Right renal pelvis (tissue), 4 donors: Measurements from ENCODE around the gene PAX5. TPM values are rescaled to one million over a fixed set of nuclear protein-coding genes. Genes with fewer than 3 reads are reported as not detected.
"Not testable (repeated sequence)": the region's sequence is repeated elsewhere in the genome, so short reads cannot be mapped to it uniquely, and the experiment has no call there.

Experiments used
- DNase-seq, 4 donors: peaks; one replicate each; pipeline ENCODE4 v3.0.0-alpha.2; 2013; ENCODE audit warnings: low read depth in 4 of 4, low spot score in 3 of 4, missing footprints in 1 of 4
- polyA plus RNA-seq, 4 donors: library from polyadenylated mRNA; unstranded; fragments of 120-200 nt; gene quantifications; one replicate each; pipeline ENCODE4 v1.2.1, GENCODE V29; 2013; ENCODE audit not compliant: insufficient read length in 4 of 4

PAX5 gene
- under 1 TPM; 0.08 to 0.19 (median 0.16) TPM for polyA plus RNA-seq

DNA sequence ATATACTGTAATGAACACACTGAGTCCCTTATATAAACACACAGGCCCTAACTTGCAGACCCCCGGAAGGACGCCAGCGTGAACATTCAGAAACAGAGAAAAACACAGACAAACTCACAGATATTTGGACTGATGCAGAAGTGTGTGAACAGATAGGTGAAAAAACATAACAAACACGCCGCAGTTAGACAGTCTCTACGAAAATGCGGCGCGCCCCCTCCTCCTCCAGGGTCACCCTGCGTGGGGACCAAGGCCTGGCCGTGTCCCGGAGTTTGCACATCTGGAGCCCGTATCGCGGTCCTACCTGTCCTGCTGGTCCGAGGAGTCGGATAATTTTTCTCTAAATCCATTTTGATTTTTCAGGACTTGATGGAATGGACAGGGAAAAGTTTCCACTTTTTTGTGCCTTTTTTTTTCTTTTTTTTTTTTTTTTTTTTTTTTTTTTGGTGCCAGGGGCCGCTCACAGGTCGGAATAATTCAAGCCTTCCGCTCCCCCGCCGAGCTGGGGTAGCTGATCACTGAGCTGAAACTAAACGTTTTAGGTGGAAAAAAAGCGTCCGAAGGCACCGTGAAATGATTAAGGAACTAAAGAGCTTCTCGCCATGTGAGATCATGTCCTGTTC lies at the start of gene PAX5:
Gene PAX5, minus strand, starts transcription at position 587 of the 623 bp plus-strand sequence. Its CDS starts 237 bp downstream, at position 350.
- no peak for DNase-seq

DNA sequence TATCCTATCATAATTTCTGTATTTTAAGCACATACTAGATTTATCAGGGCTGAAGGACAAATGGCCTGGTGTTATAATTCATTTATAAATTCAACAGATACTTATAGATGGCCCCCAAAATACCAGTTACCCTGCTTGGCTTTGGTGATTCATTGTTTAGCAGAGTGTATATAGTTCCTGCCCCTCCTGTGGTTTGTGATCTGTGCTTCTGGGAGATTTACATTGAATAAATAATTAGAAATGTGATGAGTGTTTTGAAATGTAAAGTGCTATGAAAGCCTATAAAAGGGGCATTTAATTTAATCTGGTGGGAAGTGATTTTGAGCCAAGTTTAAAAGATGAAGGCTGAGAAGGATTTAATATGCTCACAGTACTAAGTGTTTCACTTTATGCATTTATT lies 49.6 kb upstream of the PAX5 start:
- DNase-seq: no peak

DNA sequence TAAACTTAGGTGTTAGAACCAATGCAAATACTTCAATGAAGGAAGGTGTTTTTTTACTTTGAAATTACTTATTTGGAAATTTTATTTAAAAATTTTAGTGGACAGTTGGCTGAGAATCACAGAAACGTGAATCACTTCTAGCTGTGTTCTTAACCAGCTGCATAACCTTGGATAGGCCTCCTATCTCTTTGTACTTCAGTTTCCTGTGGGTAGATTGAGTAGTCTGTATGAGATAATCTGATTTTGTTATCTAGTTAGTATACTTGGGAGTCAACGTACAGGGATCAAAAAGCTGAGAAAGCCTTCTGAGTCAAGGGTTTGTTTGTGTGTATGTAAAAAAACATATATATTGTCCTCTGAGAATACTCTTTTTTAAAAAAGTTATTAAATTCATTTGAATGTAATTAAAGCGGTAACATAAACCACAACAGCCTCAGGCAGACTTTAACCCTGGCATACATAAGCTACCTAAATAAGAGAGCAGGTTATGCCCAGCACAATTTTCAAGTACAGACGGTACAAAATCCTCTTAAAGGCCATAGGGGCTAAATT lies 48.2 kb upstream of the PAX5 start:
- no peak for DNase-seq

DNA sequence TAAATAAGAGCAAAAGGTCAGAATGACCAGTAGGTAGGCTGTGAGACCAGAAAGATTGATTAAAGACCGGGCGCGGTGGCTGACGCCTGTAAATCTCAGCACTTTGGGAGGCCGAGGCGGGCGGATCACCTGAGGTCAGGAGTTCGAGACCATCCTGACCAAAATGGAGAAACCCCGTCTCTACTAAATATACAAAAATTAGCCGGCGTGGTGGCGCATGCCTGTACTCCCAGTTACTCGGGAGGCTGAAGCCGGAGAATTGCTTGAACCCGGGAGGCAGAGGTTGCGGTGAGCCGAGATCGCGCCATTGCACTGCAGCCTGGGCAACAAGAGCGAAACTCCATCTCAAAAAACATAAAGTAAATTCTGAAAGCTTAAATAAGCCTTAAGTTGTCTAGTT lies 47.4 kb upstream of the PAX5 start:
- not testable (repeated sequence) for DNase-seq

DNA sequence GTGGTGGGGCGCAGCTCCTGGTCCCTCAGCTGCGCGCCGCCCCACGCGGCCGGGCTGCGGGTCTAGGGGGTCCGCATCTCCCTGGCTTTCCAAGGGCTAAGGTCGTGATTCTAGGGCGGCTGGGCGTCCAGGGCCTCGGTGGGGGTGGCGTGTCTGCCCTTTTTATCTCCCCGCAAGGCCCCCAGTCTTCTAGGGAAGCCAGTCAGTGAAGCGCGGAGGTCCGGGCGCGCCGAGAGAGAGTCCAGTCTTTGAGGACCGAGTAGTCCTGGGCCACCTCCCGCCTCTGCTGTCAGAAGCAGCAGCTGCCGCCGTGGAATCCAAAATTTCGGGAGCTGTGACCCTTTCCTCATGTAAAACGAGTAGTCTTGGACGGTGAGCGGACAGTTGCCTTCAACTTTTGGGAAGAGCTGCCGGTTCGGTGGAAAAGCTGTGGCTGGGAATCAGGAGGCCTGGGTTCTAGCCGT lies 46.1 kb upstream of the PAX5 start:
- DNase-seq: peak in 2 of 4 donors; percentile 2 to 11

DNA sequence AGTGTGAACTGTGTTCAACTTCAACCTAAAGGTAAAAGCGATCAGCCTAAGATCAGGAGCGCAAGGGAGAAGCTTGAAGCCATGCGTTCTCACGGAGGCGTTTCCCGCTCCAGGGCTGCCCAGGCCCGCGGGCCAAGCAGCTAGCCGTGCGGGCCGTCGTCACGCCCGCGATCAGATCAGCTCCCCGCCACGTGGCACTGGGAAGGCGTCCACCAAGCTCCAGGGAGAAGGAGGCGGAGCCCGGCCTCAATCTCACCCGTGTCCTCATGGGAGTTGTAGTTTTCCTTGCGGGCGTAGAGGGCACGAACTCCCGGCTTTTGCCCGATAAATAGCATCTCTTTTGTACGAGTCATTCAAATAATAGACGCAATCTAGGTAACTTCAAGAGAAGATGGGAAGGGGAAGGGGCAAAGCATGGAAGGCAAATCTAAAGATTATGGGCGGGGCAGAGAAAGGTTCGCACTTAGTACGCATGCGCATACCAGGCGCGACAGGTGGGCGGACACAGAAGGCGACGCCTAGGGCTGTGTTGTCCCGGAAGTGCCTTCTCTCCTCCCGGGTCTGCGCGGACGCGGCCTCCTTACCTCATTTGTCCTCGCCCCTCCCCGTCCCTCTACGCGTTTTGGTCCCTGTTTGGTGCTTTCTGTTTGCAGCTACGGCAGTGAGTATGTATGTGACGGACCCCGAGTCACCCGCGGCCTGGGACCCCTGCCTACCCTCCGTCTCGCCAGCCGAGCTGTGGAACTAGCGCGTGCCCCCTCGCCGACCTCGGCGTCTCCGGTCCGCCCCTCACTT lies 45.5 kb upstream of the PAX5 start:
- DNase-seq: peak; percentile 84 to 92 (median 86)

DNA sequence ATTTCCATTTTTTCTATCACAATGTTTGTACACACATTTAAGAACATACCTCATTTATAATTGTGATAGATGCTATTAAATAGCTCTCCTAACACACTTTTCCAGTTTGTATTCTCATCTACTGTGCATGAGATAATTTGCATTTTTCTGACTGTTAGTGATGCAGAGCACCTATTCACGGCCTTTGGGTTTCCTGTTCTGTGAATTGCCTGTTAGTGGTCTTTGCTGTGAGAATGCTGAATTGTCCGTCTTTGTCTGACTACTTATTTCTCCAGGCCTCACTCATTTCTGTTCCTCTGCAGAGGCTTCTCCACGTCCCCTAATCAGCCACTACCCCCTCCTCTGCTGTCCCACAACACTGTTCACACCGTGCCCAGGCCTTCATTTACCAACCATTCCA lies 40.7 kb upstream of the PAX5 start:
- not testable (repeated sequence) for DNase-seq

DNA sequence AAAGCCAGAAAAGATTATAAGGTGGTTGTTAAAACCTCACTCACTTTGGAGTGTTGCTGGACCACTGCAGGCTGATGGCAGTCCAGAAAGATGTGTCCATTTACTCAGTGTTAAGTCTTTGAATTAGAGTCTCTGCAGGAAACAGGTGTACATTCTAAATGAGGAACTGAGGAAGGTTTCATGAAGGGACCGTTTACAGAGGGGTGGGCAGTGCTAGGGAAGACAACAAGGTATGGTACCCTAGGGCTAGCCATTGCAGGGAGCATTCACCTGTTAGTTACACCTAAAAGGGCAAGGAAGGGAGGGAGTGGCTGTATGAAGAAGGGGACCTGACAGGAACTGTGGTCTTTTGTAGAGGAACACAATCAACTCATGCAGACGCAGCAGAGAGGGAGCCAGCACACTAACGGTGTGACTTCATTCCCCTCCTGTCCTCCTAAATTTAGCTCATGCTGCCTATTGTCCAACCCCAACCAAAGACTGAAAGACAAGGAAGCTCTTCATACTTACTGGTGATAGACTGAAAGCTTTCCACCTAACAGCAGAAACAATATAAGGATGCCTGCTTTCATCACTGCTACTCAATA lies 32.2 kb upstream of the PAX5 start:
- no peak for DNase-seq

DNA sequence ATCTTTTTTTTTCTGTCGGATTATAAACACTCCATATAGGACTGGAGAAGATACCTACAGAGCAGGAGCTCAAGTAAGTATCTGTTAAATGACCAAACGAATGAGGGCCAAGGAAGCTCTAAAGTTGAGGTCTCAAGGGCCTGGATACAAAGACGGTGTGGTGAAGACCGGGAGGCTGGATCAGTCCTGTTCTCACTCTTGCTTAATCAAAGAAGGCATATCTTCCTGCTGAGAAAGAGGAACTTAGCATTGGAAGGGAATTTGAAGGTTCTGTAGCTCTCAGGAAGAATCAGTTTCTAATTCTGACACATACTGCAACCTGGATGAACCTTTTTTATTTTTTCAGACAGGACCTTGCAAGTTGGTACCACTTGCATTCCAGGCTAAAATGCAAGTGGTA lies 28.3 kb upstream of the PAX5 start:
- no peak for DNase-seq

DNA sequence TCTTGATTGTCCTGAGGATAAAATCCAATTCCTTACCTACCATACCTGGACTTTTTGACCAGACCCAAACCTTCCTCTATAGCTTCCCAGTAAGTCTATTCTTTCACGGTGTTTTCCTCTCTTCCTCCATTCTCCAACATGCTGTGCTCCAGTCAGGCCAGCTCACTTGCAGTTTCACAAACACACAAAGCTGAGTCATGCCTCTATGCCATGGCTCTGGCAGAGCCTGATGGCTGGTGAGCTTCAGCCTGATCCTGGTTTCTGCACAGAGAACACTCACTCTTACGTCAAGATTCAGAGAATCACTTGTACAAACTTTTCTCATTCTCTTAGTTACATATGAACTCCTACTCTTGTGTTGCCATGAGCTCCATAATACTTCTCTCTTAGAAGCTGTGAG lies 27.7 kb upstream of the PAX5 start:
- no peak for DNase-seq

DNA sequence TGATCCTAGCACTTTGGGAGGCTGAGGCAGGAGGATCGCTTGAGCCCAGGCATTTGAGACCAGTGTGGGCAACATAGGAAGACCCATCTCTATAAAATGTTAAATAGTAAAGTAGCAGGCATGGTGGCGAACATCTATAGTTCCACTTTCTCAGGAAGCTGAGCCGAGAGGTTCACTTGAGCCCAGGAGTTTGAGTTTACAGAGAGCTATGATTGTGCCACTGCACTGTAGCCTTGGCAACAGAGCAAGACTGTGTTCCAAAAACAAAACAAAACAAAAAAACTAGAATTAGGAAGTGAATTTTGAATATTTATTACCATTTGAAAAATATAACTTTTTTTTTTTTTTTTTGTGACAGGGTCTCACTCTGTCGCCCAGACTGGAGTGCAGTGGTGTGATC lies 26.8 kb upstream of the PAX5 start:
- DNase-seq: no peak

DNA sequence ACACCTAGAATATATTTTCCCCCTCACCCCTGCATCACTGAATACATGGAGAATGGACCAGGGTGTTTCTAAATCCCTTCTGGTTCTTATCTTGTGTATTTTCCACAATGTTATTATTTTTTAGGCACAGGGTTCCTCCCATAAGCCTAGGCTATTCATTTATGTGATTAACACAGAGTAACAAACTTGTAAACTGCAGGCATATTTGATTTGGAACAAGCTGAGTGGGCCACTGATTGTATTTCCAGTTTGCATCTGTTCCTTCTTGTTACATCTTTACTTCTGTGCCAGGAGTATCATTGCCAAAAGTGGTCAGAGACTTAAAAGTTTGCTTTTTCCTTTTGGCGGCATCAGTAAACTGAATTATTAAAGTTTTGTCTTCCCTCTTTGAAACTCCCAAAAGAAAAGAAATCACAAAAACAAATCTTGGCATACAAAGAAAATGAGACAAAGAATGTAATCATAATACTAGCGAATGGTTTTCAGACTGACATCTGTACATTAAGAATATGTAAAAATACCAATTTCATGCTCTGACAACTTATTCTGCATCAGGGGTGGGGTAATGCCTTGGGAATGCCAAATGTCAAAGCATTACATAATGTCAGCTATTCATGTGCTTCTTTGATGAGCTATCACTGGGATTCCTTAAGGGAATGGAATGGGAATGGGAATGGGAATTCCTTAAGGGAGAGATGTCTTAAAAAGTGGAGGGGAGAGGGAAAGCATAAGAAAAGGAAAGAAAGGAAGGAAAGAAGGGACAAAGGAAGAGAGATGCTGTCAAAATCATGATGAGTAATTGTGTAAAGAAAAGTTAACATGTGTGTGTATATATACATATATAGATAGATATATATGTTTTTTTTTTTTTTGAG lies 22.2 kb upstream of the PAX5 start:
- DNase-seq: no peak

DNA sequence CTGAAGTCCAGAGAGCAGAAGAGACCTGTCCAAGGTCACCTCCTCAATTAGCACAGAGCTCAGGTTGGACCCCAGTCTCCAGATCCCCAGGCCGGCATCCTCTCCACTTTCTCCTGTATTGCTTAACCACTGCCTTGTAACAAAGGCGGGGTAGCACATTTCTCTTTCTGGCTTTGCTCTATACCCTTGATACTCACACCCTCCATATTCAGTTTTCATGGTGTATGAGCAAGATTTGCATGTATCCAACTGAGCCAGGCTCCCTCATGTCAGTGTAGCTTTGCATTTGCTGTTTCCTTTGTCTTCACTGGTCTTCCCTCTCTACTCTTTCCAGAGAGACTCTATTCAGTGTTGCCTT lies 20.3 kb upstream of the PAX5 start:
- not testable (repeated sequence) for DNase-seq

DNA sequence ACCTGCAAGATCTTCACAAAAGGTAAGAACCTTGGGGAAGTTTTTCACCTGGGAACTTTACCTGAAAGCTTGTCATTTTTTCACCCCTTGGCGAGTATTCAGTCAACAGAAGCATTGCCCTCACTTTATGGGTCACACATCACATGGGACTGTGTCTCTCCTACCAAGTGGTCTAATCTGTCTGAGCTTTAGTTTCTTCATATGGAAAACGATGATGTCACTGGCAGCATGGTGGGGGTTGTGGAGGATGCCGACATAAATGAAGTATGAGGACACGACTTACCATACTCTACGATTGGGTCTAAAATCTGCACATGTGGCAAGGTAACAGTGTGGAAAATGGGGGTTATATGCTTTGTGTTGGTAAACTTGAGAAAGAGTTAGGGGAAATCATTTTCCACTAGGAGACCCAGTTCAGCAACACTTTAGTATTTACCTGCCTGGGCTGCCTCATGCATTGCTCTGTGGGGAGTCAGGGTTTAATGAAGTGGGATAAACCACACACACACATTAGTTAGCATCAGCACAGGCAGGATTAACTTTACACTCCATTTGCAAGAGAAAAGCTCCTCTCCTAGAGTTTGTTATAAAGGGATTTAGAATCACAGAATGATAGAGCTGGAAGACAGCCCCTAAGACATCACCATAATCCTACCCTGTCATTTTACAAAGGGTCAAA lies 19.8 kb upstream of the PAX5 start:
- no peak for DNase-seq

DNA sequence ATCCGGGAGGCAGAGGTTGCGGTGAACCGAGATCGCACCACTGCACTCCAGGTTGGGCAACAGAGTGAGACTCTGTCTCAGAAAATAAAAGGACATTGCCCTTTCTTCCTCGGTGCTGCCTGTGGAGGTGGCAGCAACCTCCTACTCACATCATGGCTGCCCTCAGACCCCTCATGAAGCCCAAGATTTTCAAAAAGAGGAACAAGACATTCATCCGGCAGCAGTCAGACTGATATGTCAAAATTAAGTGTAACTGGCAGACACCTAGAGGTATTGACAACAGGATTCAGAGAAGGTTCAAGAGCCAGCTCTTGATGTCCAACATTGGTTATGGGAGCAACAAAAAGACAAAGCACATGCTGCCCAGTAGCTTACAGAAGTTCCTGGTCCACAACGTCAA lies 12.6 kb upstream of the PAX5 start:
- DNase-seq: no peak

DNA sequence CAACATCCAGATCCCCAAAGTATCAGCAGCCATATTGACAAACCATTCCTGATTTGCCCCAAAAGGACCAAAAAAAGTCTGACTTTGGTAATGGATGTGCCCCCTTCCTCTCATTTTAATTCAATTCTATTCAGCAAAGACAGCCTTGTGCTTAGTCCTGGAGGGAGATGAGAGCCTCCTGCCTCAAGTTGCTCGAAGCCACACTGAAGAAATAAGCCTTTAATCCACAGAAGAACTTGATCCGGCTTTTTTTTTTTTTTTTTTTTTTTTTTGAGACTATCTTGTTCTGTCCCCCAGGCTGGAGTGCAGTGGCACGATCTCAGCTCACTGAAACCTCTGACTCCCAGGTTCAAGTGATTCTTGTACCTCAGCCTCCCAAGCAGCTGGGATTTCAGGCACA lies 8.4 kb upstream of the PAX5 start:
- no peak for DNase-seq

DNA sequence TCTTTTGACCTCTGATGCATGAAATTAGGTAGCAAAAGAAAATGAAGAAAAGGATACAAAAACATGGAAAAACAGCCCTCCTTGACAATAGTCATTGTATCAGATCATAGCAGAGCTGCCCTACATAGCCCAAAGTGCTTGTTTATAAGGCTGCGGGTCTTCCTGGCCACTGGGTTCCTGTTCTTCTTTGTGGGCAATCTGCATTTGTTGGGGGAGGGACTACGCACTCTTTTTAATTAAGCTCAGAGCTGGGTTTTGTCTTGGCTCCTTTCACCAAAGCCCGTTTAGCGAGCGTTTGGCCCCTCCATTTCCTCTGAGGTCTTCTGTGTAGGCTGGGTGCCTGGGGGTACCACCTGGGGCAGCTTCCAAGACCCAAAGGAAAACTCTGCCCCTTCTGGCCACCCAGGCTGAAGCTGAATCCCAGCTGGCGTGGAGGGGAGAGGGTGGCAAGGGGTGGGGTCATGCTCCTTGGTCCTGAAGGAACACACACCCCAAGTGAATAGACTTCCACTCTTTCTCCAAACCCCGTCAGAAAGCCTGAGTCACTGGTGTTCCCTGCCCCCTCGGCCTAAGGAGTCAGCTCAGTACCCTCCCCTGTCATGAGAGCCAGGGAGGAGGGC lies 6.5 kb upstream of the PAX5 start:
- no peak for DNase-seq

DNA sequence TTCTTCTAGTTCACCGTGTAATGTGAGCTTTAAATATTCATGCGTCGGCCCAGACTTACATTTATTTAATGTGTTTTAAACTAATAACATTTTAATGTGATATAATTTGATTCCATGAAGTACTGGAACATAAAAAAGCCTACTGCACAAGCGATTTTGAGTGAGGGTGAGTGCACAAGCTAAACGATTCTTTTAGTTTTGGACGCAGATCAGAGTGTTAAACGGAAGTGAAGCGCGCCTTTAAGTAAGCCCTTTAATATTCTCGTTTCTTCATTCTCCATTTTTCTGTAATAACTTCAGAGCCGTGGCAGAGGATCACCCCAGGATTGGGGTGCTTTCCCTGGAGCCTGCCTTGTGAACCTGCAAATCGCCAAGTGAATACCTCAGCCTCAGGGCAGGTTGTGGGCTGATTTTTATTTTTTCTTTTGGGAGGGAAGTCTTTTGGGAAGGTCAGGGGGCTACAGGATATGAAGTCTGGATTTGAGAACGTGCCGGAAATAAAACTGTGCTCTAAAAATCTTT lies 4.9 kb upstream of the PAX5 start:
- DNase-seq: no peak

DNA sequence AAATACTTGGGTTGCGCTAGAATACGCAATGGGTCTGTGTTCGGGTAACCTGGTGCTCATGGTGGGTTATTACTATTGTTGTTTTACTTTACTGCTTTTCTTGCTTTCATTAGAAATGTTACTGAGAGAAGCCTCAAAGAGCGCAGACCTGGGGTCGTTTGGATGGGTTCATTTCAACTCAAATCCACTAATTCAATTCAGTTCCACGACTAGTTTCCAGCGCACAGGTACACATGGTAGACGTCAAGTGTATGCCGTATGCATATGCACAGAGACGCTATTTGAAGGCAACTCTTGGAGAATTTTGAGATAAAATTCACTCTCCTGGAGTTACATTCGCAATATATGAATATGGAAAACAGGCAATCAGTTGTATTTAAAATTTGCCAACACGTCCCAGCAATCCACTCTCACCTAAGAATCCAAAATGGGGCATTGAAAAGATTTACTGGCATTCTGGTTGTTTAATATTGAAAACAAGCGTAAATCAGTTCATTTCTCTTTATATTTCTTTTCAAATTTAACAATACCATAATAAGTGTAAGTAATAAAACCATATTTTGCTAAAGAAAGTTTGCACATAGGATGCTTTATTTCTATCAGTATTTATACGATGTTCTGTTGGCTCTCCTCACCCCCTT lies 4.4 kb upstream of the PAX5 start:
- DNase-seq: no peak
